ENCODE results near the gene POR. TPM values are rescaled to one million over a fixed set of nuclear protein-coding genes. Genes with fewer than 3 reads are reported as not detected.

The POR gene
- total RNA-seq, 1 experiment from 2014 or later = 168 TPM

DNA sequence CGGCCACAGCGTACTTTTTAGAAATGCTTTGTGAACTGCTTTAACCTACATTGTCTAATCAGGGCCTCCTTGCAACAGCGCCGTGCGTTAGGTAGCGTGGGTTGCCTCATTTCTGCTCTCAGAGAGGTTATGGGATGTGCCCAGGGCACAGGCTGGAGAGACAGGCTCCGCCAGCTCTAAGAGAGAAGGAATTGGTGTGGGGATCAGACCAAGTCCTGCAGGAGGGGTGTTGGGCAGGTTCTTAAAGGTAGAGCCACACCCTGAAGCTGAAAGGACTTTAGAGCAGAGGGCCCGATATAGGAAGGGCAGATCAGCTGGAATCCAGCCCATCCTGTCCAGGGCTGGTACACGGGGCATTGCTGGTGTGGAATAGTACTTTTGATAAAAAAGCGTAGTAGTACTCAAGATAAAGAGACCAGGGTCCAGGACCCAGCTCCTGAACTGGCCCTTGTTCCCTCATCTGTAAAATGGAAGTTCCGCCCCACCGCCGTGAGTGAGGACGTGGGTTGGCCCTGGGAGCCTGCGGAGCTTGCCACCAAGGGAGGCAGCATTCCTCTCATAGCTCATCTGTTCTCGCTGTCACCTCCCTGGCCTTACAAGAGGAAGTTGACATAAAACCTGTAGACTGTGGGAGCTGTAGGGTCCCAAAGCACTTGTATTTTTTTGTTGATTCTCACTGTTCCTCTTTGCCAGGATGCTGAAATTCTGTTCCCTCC lies 42.2 kb downstream of the POR start:
- intact Hi-C loops (cut with micrococcal nuclease; ENCODE audit: unreplicated experiment) (no loop called here), in situ Hi-C loops (cut with HindIII; ENCODE audit: low pct_unique_long_range_greater_than_20kb, low sequenced_read_pairs) (no loop called here)
- no peak for TF ChIP-seq SIN3A (IDR thresholded peaks at IDR 0.05; ENCODE audit: borderline replicate concordance, insufficient read depth, low read depth, low read length)
- TF ChIP-seq POLR2AphosphoS5 (IDR thresholded peaks at IDR 0.05; ENCODE audit: low read depth, low read length) = no peak
- TF ChIP-seq TCF7L2 (IDR thresholded peaks at IDR 0.05; ENCODE audit: low read depth, low read length) = no peak
- TF ChIP-seq, protein P1, sequence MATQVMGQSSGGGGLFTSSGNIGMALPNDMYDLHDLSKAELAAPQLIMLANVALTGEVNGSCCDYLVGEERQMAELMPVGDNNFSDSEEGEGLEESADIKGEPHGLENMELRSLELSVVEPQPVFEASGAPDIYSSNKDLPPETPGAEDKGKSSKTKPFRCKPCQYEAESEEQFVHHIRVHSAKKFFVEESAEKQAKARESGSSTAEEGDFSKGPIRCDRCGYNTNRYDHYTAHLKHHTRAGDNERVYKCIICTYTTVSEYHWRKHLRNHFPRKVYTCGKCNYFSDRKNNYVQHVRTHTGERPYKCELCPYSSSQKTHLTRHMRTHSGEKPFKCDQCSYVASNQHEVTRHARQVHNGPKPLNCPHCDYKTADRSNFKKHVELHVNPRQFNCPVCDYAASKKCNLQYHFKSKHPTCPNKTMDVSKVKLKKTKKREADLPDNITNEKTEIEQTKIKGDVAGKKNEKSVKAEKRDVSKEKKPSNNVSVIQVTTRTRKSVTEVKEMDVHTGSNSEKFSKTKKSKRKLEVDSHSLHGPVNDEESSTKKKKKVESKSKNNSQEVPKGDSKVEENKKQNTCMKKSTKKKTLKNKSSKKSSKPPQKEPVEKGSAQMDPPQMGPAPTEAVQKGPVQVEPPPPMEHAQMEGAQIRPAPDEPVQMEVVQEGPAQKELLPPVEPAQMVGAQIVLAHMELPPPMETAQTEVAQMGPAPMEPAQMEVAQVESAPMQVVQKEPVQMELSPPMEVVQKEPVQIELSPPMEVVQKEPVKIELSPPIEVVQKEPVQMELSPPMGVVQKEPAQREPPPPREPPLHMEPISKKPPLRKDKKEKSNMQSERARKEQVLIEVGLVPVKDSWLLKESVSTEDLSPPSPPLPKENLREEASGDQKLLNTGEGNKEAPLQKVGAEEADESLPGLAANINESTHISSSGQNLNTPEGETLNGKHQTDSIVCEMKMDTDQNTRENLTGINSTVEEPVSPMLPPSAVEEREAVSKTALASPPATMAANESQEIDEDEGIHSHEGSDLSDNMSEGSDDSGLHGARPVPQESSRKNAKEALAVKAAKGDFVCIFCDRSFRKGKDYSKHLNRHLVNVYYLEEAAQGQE (IDR thresholded peaks at IDR 0.05; ENCODE audit: insufficient read depth in 1 of 2, low read depth in 2 of 2, low read length in 1 of 2) = no peak
- TF ChIP-seq, protein P2, sequence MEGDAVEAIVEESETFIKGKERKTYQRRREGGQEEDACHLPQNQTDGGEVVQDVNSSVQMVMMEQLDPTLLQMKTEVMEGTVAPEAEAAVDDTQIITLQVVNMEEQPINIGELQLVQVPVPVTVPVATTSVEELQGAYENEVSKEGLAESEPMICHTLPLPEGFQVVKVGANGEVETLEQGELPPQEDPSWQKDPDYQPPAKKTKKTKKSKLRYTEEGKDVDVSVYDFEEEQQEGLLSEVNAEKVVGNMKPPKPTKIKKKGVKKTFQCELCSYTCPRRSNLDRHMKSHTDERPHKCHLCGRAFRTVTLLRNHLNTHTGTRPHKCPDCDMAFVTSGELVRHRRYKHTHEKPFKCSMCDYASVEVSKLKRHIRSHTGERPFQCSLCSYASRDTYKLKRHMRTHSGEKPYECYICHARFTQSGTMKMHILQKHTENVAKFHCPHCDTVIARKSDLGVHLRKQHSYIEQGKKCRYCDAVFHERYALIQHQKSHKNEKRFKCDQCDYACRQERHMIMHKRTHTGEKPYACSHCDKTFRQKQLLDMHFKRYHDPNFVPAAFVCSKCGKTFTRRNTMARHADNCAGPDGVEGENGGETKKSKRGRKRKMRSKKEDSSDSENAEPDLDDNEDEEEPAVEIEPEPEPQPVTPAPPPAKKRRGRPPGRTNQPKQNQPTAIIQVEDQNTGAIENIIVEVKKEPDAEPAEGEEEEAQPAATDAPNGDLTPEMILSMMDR (IDR thresholded peaks at IDR 0.05) = no peak
- ChIA-PET POLR2A (no interaction called here), CTCF (interaction anchor here (0.6 kb wide), 1 partner anchor 16 kb away, joined by 3 read pairs; no protein-coding TSS in a partner anchor)
- ATAC-seq (no peak), DNase-seq (ENCODE audit: low read depth, low spot score) (no peak)
- no peaks in the 10 kb centered on the region for H3K27me3 ChIP-seq (ENCODE audit: control insufficient read depth, insufficient read depth, low read length)
- no peaks in the 10 kb centered on the region for H3K9me3 ChIP-seq (ENCODE audit: control insufficient read depth, insufficient read depth, low read depth, low read length)
- BruUV-seq (replicated peaks) = no TSS peak
- no peak overlapping the region for H3K4me3 ChIP-seq (ENCODE audit: low read depth in 2 of 2, low read length in 2 of 2)
- H3K36me3 ChIP-seq (ENCODE audit: control insufficient read depth, insufficient read depth, low read length) = no peaks in the 10 kb centered on the region
- H3K4me1 ChIP-seq (ENCODE audit: control insufficient read depth, insufficient read depth, low read length) = peaks cover 20% of the 10 kb centered on the region
- H3K27ac ChIP-seq (ENCODE audit: low read length) = no peak overlapping the region

DNA sequence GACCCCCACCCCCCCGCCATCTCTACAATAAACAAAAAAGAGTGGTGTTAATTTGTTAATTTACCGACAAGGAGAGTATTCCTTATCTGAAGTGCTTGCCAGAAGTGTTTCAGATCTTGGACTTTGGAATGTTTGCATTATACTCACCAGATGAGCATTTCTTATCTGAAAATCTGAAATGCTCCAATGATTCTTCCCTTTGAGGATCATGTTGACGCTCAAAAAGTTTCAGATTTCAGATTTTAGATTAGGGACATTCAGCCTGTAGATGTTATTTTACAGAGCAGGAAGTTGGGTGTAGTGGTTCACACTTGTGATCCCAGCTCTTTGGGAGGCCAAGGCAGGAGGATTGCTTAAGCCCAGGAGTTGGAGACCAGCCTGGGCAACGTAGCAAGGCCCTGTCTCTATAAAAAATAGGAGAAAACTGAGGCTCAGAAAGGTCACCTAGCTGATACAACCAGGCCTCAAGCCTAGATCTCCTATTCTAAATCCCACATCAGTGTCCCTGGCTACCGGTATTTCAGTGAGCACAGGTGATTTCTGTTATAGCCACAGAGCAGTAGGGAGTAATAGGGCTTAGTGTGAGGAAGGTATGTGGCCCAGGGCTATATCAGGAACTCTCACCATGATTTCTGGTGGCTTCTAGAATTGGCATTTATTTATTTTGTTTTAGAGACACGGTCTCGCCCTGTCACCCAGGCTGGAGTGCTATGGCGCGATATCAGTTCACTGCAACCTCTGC lies 44.0 kb downstream of the POR start:
- intact Hi-C loops (cut with micrococcal nuclease; ENCODE audit: unreplicated experiment) (no loop called here), in situ Hi-C loops (cut with HindIII; ENCODE audit: low pct_unique_long_range_greater_than_20kb, low sequenced_read_pairs) (no loop called here)
- TF ChIP-seq, protein P1 (IDR thresholded peaks at IDR 0.05; ENCODE audit: insufficient read depth in 1 of 2, low read depth in 2 of 2, low read length in 1 of 2) = no peak
- TF ChIP-seq TCF7L2 (IDR thresholded peaks at IDR 0.05; ENCODE audit: low read depth, low read length) (no peak), SIN3A (IDR thresholded peaks at IDR 0.05; ENCODE audit: borderline replicate concordance, insufficient read depth, low read depth, low read length) (no peak), POLR2AphosphoS5 (IDR thresholded peaks at IDR 0.05; ENCODE audit: low read depth, low read length) (no peak)
- TF ChIP-seq, protein P2 (IDR thresholded peaks at IDR 0.05) = no peak
- BruUV-seq (replicated peaks) = no TSS peak
- no peak for ATAC-seq
- H3K36me3 ChIP-seq (ENCODE audit: control insufficient read depth, insufficient read depth, low read length) = no peaks in the 10 kb centered on the region
- ChIA-PET CTCF (no interaction called here), POLR2A (no interaction called here)
- DNase-seq (ENCODE audit: low read depth, low spot score) = no peak
- H3K9me3 ChIP-seq (ENCODE audit: control insufficient read depth, insufficient read depth, low read depth, low read length) = no peaks in the 10 kb centered on the region
- no peak overlapping the region for H3K4me3 ChIP-seq (ENCODE audit: low read depth in 2 of 2, low read length in 2 of 2)
- H3K27ac ChIP-seq (ENCODE audit: low read length) = no peak overlapping the region
- H3K27me3 ChIP-seq (ENCODE audit: control insufficient read depth, insufficient read depth, low read length) = no peaks in the 10 kb centered on the region
- peaks cover 20% of the 10 kb centered on the region for H3K4me1 ChIP-seq (ENCODE audit: control insufficient read depth, insufficient read depth, low read length)

Data from Panc1 (cell line).